Endothelial cell of umbilical vein (primary cell): ENCODE results near the gene CEBPA. TPM values are rescaled to one million over a fixed set of nuclear protein-coding genes. Genes with fewer than 3 reads are reported as not detected.

Experiments used
- BruUV-seq: library from RNA; stranded (reverse); fragments of 400-500 nt; replicated peaks from 2 replicates; lab custom pipeline; 2021; lab: Mats Ljungman, UMichigan
- CTCF ChIA-PET: fragments of 300-600, 350-600 bp; sonication (Branson Sonifier 250); formaldehyde crosslinking; loops from one replicate; lab custom pipeline; 2021; ENCODE audit warnings: antibody characterized with exemption, inconsistent platforms; lab: Charles Lee
- POLR2A ChIA-PET: fragments of 300-600, 350-600 bp; sonication (Branson Sonifier 250); formaldehyde crosslinking; loops from one replicate; lab custom pipeline; 2021; ENCODE audit warnings: antibody characterized with exemption, inconsistent platforms; lab: Charles Lee
- DNase-seq: peaks from one replicate; pipeline ENCODE4 v3.0.0-alpha.2; 2011; ENCODE audit warnings: low read depth, low spot score
- FAIRE-seq: peaks from 2 replicates; lab custom pipeline; 2011; peaks lifted over from hg19 to GRCh38; lab: Jason Lieb, UNC
- H2AFZ ChIP-seq: 2 replicates; pipeline ENCODE4 v1.6.0; 2012; ENCODE audit warnings: low read depth, low read length, control low read depth, inconsistent platforms
- H3K27ac ChIP-seq: 2 replicates; pipeline ENCODE4 v1.5.1; 2011; ENCODE audit warnings: low read depth, mild to moderate bottlenecking, control low read depth, low read length, moderate library complexity; ENCODE audit not compliant: insufficient read depth
- H3K27me3 ChIP-seq, 2 experiments: 2 replicates each; pipeline versions ENCODE4 v1.6.0 to v1.6.1; 2011; ENCODE audit warnings: low read length in 2 of 2, mixed read lengths in 1 of 2; ENCODE audit not compliant: control insufficient read depth in 2 of 2, insufficient read depth in 2 of 2
- H3K36me3 ChIP-seq, 2 experiments: 2 replicates in 1 of 2; 3 replicates in 1 of 2; pipeline ENCODE4 v1.5.1; 2011; ENCODE audit warnings: low read length in 2 of 2, mild to moderate bottlenecking in 1 of 2, moderate library complexity in 1 of 2; ENCODE audit not compliant: control insufficient read depth in 2 of 2, insufficient read depth in 2 of 2; ENCODE audit errors: extremely low read depth in 1 of 2
- H3K4me1 ChIP-seq: 3 replicates; pipeline ENCODE4 v1.5.1; 2011; ENCODE audit warnings: mild to moderate bottlenecking, low read length; ENCODE audit not compliant: control insufficient read depth, insufficient read depth; ENCODE audit errors: extremely low read depth
- H3K4me2 ChIP-seq: 2 replicates; pipeline ENCODE4 v1.6.1; 2011; ENCODE audit warnings: low read length, control low read depth, mixed read lengths; ENCODE audit not compliant: insufficient read depth
- H3K4me3 ChIP-seq, 3 experiments: fragments of 200-600 bp in 1 of 3; sonication (generic), shearing (Covaris generic) in 1 of 3; replicated peaks in 1 of 3; 2 replicates each; pipeline ENCODE4 v1.5.1; 2011 to 2016; ENCODE audit warnings: control low read depth in 3 of 3, low read length in 3 of 3, mild to moderate bottlenecking in 2 of 3, inconsistent platforms in 1 of 3, low read depth in 1 of 3, moderate library complexity in 1 of 3; ENCODE audit not compliant: insufficient read depth in 1 of 3
- H3K79me2 ChIP-seq: 2 replicates; pipeline ENCODE4 v1.6.0; 2012; ENCODE audit warnings: low read length, inconsistent platforms; ENCODE audit not compliant: control insufficient read depth, insufficient read depth
- H3K9ac ChIP-seq: replicated peaks from 2 replicates; pipeline ENCODE3; 2011; ENCODE audit warnings: low read length, control low read depth; ENCODE audit not compliant: insufficient read depth; ENCODE audit errors: extremely low read depth
- H3K9me1 ChIP-seq: replicated peaks from 3 replicates; pipeline ENCODE4 v1.6.0; 2011; ENCODE audit warnings: mild to moderate bottlenecking, low read length; ENCODE audit not compliant: control insufficient read depth, insufficient read depth; ENCODE audit errors: extremely low read depth
- H3K9me3 ChIP-seq: replicated peaks from 2 replicates; pipeline ENCODE4 v1.5.1; 2012; ENCODE audit warnings: low read length, inconsistent platforms; ENCODE audit not compliant: control insufficient read depth, insufficient read depth
- H4K20me1 ChIP-seq: replicated peaks from 2 replicates; pipeline ENCODE3; 2011; ENCODE audit warnings: mild to moderate bottlenecking, low read length; ENCODE audit not compliant: control insufficient read depth, insufficient read depth; ENCODE audit errors: extremely low read depth
- CTCF ChIP-seq, 2 donors: IDR thresholded peaks; 1 replicate in 1 of 2; 2 replicates in 1 of 2; pipeline ENCODE4 v1.5.1; 2011; ENCODE audit warnings: low read length in 2 of 2, mild to moderate bottlenecking in 2 of 2, moderate library complexity in 2 of 2, control low read depth in 1 of 2, inconsistent platforms in 1 of 2, low read depth in 1 of 2; ENCODE audit not compliant: insufficient read depth in 1 of 2; ENCODE audit errors: extremely low read depth in 1 of 2
- EZH2 ChIP-seq: IDR thresholded peaks from 2 replicates; pipeline ENCODE4 v1.6.1; 2012; ENCODE audit warnings: borderline replicate concordance, low read depth, mild to moderate bottlenecking, moderate library complexity, low read length, inconsistent platforms; ENCODE audit not compliant: severe bottlenecking
- FOS ChIP-seq: IDR thresholded peaks from 2 replicates; pipeline ENCODE4 v1.6.1; 2011; ENCODE audit warnings: mild to moderate bottlenecking, low read length, moderate library complexity, borderline replicate concordance; ENCODE audit not compliant: insufficient read depth
- GATA2 ChIP-seq: IDR thresholded peaks from 2 replicates; pipeline ENCODE4 v1.7.0; 2011; ENCODE audit warnings: low read depth, mild to moderate bottlenecking, moderate library complexity, mixed read lengths, low read length; ENCODE audit not compliant: insufficient read length, insufficient read depth
- JUN ChIP-seq: IDR thresholded peaks from 2 replicates; pipeline ENCODE4 v1.6.1; 2011; ENCODE audit warnings: borderline replicate concordance, low read depth; ENCODE audit not compliant: insufficient read length, insufficient read depth
- MAX ChIP-seq: IDR thresholded peaks from 2 replicates; pipeline ENCODE4 v1.6.1; 2011; ENCODE audit not compliant: insufficient read depth, insufficient read length
- MYC ChIP-seq: IDR thresholded peaks from one replicate; pipeline ENCODE4 v1.6.1; 2011; ENCODE audit warnings: mild to moderate bottlenecking, low read depth, low read length
- POLR2AphosphoS5 ChIP-seq: IDR thresholded peaks from 2 replicates; pipeline ENCODE4 v1.6.1; 2012; ENCODE audit warnings: low read depth, mild to moderate bottlenecking, control low read depth, low read length, moderate library complexity; ENCODE audit not compliant: insufficient read depth
- dilution Hi-C: fragments of 300-500 bp; cut with MboI; formaldehyde crosslinking; loops from one replicate; pipeline ENCODE4 v1.15.0; 2019; ENCODE audit warnings: low sequenced_read_pairs; ENCODE audit not compliant: extremely low pct_ligation_motif_present
- intact Hi-C: fragments of 100-400 bp; cut with micrococcal nuclease; formaldehyde crosslinking; loops from one replicate; pipeline ENCODE4 v1.10.0; 2022
- polyA plus RNA-seq, 4 experiments: library from polyadenylated mRNA; depleted of rRNA in 3 of 4; stranded (reverse) in 3 of 4; unstranded in 1 of 4; fragments of >200 nt; gene quantifications; 2 replicates each; pipeline versions ENCODE4 v1.2.1 to v1.2.3, GENCODE V29; 2011 to 2012; ENCODE audit warnings: missing spikeins in 1 of 4
- total RNA-seq: library from RNA; stranded (reverse); gene quantifications from 2 replicates; pipeline ENCODE4 v1.2.3, GENCODE V29; 2021

Gene CEBPA
- total and polyA plus RNA-seq, 2 donors (not counting 3 experiments of a cell fraction or from before 2014, with no cell fraction given) = 0.06 TPM; not detected in 1

GRCh38 chr19:33275559-33275932, 26.8 kb downstream of the CEBPA start:
- FAIRE-seq = no peak
- Histone ChIP-seq H4K20me1 (no peaks in the 10 kb centered on the region), H3K27ac (no peak overlapping the region), H3K9ac (no peak overlapping the region), H3K9me3 (no peaks in the 10 kb centered on the region), H3K79me2 (no peaks in the 10 kb centered on the region), H3K27me3 (no peaks in the 10 kb centered on the region), H2AFZ (no peak overlapping the region), H3K4me2 (no peak overlapping the region), H3K36me3 (no peaks in the 10 kb centered on the region), H3K4me3 (no peak overlapping the region), H3K4me1 (no peaks in the 10 kb centered on the region), H3K9me1 (no peaks in the 10 kb centered on the region)
- CTCF ChIA-PET = interaction anchor here (0.7 to 1.4 kb wide), 2 partner anchors 91 to 140 kb away, joined by 3 read pairs; no protein-coding TSS in a partner anchor
- no peak for DNase-seq
- no peak for TF ChIP-seq GATA2
- no peak for TF ChIP-seq CTCF (IDR thresholded peaks at IDR 0.05; ENCODE audit: extremely low read depth in 1 of 2, insufficient read depth in 1 of 2, low read depth in 1 of 2, low read length in 2 of 2)
- TF ChIP-seq JUN = no peak
- no peak for TF ChIP-seq MYC
- no peak for TF ChIP-seq FOS
- TF ChIP-seq MAX = no peak
- TF ChIP-seq POLR2AphosphoS5 = no peak
- TF ChIP-seq EZH2 = no peak
- intact Hi-C loops = no loop called here
- POLR2A ChIA-PET = interaction anchor here (0.6 kb wide), 1 partner anchor 521 kb away, joined by 4 read pairs; the partner anchor contains the start of gene KCTD15
- no TSS peak for BruUV-seq
- dilution Hi-C loops = no loop called here
